Measurements from ENCODE around the gene HYAL1.

HYAL1 gene, protein sequence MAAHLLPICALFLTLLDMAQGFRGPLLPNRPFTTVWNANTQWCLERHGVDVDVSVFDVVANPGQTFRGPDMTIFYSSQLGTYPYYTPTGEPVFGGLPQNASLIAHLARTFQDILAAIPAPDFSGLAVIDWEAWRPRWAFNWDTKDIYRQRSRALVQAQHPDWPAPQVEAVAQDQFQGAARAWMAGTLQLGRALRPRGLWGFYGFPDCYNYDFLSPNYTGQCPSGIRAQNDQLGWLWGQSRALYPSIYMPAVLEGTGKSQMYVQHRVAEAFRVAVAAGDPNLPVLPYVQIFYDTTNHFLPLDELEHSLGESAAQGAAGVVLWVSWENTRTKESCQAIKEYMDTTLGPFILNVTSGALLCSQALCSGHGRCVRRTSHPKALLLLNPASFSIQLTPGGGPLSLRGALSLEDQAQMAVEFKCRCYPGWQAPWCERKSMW

DNA sequence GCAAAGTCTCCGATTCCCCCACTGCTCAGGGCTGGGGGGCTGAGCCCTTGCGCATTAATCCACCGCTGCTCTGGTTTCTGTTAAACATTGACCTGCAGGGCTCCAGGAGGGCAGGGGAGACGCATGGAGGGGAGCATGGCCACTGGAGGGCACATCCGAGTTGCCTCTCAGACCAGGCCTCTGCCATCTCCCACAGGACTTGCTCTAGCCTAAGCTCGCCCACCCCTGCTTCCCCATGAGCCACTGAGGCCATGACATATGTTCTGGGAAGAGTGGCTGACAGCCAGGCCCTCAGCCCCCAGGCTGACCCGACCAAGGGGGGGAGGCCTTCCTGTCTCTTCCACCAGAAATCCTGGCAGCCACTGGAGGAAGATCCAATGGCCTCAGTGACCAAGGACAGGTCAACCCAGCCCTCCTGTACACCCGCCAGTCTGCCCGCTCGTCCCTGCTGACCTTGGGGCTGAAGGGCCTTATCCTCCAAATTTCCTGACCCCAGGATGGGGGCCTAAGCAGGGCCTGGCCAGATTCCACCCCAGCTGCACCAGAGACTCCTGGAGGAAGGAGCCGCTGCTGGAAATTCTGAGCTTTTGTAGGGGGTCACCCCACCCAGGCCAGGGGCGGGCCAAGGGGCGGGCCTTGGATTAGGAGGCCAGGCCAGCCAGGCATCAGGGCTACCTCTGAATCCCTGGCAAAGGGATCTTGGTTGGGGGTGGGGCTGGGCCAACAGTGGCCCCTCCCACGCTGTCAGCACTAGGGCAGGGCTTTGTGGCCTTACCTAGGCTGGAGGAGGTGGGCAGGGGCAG lies at the start of gene HYAL1:
TSS of gene HYAL1 (minus strand) at position 562 of the 803 bp plus-strand sequence. CDS start 618 bp downstream, outside the sequence.
- DNase-seq = no peak

DNA sequence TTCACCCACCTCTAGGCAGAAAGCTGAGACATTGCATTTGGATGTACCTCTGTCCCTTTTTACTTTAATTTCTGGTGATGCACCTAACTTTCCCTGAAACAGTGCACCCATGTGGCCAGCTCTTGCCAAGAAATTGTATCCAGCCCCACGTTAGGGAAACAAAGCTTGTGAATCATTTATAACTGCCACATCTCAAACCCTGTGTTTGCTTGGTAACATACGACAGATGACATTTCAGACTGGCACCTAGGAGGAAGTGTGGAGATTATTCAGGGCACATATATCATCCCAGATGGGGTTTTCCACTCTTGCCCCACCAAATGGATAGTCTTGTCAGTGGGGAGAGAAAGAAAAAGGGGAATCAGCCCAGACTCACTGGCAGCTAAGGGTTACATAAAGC lies 49.4 kb upstream of the HYAL1 start:
- DNase-seq = no peak

DNA sequence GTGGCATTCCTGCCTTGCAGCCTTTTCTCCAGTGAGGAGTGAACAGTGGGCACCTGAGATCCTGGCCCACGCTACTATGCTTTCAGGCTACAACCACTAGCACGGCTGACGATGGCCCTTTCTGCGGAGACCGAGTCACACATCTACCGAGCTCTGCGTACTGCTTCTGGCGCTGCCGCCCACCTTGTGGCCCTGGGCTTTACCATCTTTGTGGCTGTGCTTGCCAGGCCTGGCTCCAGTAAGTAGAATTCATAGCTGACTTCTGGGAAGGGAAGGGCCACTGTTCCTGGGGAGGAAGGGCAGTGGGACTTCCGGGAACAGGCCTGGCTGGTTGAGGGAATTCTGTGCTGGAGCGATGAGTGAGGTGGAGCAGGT lies 47.9 kb upstream of the HYAL1 start:
- DNase-seq = no peak

DNA sequence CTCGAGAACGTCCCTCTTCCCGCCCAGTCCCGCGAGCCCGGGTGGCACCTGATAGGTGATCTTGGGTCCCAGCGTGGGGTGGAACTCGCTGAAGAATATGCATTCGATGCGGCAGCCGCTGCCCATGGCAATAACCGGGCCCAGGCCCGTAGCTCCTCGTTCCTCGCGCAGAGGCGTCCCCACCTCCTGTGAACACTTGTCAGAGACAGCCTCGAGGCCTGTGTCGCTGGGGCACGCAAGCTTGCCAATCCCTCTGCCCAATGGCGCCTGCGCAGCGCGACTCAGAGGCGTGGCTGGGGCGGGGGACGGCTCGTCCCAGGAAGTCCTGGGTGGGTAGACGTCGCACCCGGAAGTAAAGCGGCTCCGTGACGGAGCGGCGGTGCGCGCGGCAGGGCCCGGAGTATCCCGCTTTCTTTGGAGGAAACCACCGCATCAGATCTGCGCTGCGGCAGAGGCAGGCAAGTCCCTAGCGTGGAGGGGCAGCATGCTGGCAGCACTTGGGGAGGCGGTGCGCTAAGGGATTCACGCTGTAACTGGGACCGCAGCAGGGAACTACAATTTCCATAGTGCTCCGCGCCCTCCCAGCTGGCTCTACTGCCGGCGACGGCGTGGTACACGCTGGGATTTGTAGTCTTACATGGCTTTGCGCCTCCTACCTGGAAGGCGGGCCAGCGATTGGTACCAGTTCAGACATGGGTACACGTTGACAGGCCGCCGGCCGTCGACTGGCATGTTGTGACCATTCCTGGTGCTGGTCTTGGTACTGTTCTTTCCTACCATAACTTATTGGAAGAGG lies 47.4 kb upstream of the HYAL1 start, which contains the start of the genes CYB561D2 and NPRL2:
TSS of gene CYB561D2 (plus strand) at position 336 of the 796 bp plus-strand sequence. CDS start 572 bp downstream, outside the sequence.
TSS of gene NPRL2 (minus strand) at position 249 of the 796 bp plus-strand sequence. CDS start at position 126, 123 bp downstream.
- peak; percentile 40 for DNase-seq

DNA sequence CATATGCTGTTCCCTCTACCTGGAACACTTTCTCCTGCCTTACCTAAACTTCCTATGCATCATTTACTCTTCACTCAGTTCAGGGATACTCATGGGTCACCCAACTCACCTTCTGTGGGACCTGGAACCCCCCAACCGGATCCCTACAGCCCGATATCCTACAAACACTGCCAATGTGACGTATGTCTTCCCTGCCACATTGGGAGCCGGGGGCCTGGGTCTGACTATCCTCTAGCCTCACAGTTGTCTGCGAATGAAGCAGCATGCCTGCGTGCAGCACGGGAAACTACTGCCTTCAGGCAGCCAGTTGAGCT lies 46.8 kb upstream of the HYAL1 start:
- DNase-seq = no peak

DNA sequence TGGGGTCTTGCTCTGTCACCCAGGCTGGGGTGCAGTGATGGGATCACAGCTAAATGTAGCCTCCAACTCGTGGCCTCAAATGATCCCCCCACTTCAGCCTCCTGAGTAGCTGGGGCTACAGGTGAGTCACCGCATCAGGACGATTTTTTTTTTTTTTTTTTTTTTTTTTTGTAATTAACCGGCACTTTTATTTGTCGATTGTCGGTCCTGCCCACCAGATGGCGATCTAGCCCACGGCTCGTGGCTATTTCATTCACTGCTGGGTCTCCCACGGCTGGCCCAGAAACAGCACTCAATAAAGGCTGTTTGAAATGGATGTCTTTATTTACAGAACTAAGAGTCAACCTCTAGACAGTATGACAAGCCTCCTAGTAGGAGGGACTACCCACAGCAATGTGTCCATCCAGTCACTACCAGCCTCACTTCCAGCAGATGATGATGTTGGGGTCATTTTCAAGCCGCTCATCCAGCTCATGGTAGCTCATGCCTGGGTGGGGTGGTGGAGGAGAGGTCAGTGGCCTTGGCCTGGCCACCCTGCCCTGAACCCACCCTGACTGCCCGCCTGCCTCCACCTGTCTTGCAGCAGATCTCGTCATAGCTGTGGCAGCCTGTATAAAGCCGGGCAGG lies 43.9 kb upstream of the HYAL1 start:
- no peak for DNase-seq

DNA sequence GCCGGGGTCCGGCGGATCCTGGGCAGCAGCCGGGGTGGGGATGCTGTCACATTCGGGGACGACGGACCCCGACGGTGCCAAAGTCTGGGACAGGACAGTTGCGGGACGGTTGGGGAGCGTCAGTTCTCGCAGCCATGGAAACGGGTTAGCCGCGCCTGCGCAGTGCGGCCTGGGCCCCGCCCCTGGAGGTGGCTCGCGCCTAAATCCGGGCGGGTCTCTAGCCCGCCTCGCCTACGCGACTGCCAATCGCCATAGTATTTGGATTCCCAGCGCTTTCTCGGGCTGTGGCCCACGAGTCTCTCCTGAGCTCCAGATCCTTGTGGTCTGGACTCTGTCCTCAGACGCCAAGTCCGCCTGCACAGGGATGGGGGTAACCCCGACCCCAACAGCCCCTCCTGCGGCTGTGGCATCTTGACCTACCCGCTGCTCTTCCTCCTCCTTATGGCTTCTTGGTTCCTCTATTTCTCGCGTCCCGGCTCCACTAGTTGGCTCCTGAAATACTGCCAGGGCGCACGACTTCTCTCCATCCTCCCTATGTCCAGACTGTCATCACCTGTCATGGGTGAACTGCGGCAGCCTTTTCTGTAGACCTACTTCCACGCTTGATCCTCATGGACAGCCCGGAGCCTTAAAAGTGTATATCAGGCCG lies 42.3 kb upstream of the HYAL1 start, which contains the start of gene ZMYND10:
TSS of gene ZMYND10 (minus strand) at position 147 of the 649 bp plus-strand sequence. CDS start 153 bp downstream, outside the sequence.
- no peak for DNase-seq

DNA sequence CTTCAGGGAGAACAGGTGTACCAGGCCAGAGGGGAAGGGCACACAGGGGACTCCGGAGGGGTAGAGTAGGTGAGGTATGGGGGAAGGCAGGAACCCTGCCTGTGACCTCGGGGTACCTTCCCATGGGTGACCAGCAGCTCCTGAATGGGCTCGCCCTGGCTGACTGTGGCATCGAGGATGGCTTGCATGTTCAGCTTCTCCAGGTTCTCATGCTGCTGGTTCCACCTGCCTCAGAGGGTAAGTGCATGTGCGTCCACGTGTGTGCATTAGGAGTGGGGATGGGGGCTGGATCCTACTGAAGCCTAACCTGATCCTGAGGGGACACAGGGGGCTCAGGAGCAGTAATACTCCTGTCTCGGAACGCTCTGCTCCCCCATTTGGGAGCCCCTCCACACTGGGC lies 41.6 kb upstream of the HYAL1 start:
- no peak for DNase-seq

DNA sequence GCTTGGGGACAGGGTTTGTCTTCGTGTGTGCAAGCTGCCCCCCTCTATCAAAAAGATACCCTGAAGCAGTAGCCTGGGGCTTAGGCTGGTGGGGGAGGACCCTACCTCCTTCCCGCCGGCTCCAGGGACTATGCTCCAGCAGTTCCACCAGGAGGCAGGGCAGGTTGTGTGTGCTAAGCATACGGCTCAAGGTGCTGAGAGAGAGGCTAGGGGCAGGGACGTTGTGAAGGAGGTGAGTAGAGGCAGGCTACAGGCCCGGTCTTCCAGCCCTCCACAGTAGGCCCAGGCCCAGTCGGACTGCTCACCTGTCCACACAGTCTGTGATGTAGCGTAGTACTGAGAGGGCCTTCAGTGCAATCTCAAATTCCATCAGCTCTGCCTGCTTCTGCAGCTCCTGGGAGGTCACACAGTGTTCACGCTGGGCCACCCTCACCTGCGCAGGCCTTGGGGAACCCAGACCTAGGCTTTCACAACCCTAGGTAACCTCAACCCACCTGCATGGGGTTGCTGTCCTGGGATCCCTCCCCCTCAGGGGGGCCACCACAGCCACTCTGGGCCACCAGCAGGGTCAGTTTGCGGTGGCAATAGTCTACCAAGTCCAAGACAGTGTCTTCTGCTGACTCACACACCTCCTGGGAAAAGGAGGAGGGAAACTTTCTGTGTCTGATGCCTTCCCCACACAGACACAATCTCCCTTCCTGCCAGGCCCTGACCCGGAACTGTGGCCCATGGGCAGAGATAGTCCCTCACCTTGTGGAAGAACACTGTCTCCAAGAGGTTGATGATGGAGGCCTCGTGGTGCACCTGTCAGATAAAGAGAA lies 39.6 kb upstream of the HYAL1 start:
- no peak for DNase-seq

DNA sequence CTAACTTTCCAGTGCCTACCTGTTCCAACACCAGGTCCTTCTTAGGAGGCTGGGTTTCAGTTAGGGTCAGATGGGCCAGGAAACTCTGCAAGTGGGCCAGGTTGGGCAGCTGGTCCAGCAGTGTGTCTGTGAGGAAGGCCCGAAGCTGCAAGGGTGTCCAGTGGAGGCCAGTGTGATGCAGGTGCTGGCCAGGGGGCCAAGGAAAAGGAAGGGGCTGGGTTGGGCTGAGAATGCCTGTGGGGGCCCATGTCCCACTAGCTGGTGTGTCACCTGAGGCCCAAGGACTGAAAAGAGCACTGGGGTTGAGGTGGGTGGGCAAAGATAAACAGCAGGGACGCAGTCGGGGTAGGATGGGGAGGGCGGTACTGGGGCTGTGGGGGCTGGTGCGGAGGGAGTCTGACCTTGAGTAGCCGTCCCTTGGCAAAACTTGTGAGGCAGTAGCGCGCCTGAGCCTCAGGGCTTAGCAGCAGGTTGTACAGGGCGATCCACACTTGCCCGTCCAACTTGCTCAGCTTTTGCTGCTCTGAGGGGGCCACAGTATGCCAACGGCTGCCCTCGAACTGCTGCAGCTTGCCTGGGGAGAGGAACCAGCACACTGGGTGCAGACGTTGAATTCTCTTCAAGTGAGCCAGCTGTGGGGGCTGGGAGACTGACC lies 38.7 kb upstream of the HYAL1 start:
- DNase-seq = no peak

DNA sequence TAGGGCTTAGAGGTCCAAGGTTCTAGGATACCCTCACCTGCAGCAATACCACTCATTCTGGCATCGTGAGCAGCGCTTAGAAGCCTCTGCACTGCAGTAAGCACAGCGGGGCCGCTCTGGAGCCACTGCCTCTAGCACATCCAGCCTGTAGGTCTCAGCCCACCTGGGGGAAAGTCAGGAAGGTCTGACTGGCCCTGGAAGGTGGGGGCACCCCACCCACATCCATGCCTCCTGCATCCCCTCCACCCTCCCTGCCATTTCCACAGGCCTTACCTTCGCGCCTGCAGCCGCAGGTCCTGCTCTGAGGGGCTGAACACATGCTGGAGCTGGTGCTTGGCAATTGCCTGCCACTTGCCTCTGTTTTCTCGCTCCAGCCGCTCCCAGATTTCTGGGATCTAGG lies 38.2 kb upstream of the HYAL1 start:
- DNase-seq = no peak

DNA sequence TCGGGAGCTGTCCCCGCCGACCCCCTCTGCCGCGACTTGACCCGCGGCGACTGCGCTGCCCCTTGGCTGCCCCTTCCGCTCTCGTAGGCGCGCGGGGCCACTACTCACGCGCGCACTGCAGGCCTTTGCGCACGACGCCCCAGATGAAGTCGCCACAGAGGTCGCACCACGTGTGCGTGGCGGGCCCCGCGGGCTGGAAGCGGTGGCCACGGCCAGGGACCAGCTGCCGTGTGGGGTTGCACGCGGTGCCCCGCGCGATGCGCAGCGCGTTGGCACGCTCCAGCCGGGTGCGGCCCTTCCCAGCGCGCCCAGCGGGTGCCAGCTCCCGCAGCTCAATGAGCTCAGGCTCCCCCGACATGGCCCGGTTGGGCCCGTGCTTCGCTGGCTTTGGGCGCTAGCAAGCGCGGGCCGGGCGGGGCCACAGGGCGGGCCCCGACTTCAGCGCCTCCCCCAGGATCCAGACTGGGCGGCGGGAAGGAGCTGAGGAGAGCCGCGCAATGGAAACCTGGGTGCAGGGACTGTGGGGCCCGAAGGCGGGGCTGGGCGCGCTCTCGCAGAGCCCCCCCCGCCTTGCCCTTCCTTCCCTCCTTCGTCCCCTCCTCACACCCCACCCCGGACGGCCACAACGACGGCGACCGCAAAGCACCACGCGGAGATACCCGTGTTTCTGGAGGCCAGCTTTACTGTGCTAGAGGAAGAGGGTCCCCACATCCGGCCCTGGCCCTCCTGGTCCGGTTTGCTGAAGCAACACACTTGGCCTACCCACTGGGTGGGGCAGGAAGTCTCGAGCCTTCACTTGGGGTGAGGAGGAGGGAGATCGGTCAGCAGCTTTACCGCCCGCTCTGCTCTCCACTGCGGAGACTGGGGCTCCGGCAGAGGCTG lies 37.3 kb upstream of the HYAL1 start, which contains the start of gene RASSF1:
TSS of gene RASSF1 (minus strand) at position 389 of the 882 bp plus-strand sequence. CDS start at position 358, 31 bp downstream.
- no peak for DNase-seq

DNA sequence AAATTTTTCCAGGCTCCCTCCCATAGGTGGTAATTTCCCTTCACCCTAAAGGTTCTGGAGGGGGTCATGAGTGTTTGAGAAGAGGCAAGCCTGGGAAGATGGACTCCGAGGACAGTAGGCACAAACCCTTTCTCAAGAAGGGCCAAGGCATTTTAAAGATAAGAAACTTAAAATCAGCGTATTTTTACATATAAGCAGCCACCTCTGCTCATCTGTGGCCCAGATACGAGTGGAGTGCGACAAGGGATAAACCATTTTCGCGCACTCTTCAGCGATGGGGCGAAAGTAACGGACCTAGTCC lies 36.7 kb upstream of the HYAL1 start:
- no peak for DNase-seq

DNA sequence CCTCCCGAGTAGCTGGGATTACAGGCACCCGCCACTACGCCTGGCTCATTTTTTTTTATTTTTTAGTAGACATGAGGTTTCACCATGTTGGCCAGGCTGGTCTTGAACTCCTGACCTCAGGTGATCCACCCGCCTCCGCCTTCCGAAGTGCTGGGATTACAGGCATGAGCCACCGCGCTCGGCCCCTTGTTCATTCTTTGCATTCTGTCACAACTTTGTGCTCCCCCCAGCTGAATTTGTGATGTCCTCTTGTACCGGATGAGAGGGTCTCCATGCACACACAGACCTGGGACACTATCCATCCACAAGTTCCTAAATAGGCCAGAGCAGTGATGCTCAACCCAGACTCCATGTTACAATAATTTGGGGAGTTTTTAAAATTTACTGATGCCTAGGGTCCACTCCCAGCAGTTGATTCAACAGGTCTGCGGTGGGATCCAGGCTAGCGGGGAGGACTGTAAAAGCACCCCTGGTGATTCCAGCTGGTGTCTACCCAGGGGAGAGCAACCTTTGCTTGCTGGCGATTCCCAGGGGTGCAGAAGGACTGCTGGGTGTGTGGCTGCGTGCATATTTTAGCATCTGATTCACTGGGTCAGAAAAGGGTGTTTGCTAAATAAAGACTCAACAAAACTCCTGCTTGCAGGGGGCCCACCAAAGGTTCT lies 36.2 kb upstream of the HYAL1 start:
- no peak for DNase-seq

DNA sequence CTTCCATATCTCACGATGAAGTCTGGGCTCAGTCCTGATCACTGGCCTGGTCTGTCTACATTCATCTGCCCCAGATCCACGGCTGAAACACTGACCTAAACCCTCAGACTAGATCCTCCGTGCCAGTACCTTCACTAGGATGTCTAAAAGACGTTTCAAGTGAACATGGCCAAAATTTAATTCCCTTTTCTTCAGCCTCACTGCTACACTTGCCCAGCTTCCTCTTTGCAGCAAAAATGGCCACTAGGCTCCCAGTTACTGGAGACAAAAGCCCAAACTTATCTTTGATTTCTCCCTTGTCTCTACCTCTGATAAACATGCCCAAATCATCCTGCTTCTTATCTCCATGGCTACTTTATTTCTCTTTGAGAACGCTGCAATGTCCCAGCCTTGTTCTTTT lies 35.6 kb upstream of the HYAL1 start:
- no peak for DNase-seq

DNA sequence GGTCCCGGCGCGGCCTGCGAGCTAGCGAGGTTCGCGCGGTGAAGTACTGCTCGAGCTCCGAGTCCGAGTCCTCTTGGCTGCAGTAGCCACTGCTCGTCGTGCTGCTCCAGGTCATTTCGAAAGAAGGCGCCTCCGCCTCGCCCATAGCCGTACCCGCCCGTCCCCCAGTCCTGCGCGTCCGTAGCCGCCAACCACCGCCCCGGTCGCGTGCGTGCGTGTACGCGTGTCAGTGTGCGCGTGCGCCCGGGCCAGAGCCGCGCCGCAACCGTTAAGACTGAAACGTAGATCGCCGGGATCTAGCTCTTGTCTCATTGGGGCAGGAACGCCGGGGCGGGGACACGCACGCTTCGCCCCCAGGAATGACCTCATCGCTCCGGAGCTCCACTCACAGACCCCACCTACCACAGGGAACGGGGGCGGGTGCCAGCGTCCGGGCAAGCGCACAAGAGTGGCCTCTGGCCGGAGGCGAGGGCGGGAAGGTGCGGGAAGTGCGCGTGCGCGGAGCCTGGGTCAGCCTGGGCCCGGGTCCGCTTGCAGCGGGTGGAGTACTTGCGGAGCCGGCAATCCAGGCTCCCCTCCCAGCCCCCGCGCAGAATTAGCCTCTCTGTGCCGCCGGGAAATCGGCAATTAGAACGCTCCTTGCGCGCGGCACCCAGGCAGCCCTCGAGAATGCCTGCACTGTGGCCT lies 33.9 kb upstream of the HYAL1 start:
- peak; percentile 61 for DNase-seq

DNA sequence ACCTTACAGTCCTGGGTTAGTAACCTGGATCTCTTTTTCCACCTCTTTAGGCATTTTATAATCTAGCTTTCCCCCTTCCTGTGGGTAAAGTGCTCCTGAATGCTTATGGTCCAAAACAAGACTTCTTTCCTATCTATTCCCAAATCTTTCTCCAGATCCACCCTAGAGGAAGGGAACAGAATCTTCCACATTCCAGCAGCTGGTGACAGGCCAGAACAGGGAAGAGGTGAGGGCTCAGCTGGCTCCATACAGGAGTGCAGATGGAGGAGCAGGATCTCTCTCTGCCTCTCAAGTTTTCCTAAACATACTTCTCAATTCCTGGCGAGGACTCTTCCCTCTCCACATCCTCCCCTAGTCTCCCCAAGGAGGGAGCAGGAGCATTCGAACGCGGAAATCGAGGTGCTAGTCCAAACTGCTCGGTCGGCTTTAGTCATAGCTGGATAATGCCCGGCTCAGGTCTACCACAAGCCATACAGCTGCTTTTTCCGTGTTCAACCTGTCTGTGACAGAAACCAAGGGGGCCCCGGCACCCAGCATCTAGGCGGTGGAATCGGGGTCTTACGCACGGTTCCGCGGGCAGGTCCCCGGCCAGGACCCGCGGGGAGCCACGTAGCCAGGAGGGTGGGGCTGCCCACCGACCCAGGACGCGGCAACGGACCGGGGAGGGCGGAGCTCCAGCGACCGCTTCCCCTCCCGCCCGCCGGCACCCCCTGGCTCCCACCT lies 33.2 kb upstream of the HYAL1 start:
- DNase-seq = no peak
